Osteocyte (in vitro differentiated cells): Measurements from ENCODE around the gene VAV1. TPM values are rescaled to one million over a fixed set of nuclear protein-coding genes. Genes with fewer than 3 reads are reported as not detected.
"Not testable (repeated sequence)": the region's sequence is repeated elsewhere in the genome, so short reads cannot be mapped to it uniquely, and the experiment has no call there.

Source experiments
- DNase-seq: peaks from one replicate; pipeline ENCODE4 v3.0.0; 2021; ENCODE audit warnings: mixed read lengths; ENCODE audit not compliant: unreplicated experiment; ENCODE audit errors: extremely low spot score
- H3K27ac Mint-ChIP-seq: one replicate; pipeline ENCODE4 v1.8.0; 2021; ENCODE audit warnings: mild to moderate bottlenecking, mixed read lengths; ENCODE audit not compliant: unreplicated experiment
- H3K27me3 Mint-ChIP-seq: one replicate; pipeline ENCODE4 v1.8.0; 2021; ENCODE audit warnings: mixed read lengths; ENCODE audit not compliant: unreplicated experiment
- H3K36me3 Mint-ChIP-seq: one replicate; pipeline ENCODE4 v1.8.0; 2021; ENCODE audit warnings: mixed read lengths; ENCODE audit not compliant: unreplicated experiment
- H3K4me1 Mint-ChIP-seq: one replicate; pipeline ENCODE4 v1.8.0; 2021; ENCODE audit warnings: mixed read lengths; ENCODE audit not compliant: unreplicated experiment
- H3K4me3 Mint-ChIP-seq: one replicate; pipeline ENCODE4 v1.8.0; 2021; ENCODE audit warnings: mild to moderate bottlenecking, moderate library complexity, mixed read lengths; ENCODE audit not compliant: unreplicated experiment
- H3K9me3 Mint-ChIP-seq: one replicate; pipeline ENCODE4 v1.8.0; 2021; ENCODE audit warnings: mixed read lengths; ENCODE audit not compliant: unreplicated experiment
- total RNA-seq: library from RNA; stranded (reverse); gene quantifications from 2 replicates; pipeline ENCODE4 v1.2.1, GENCODE V29; 2021
- TF ChIP-seq, protein P1 (sequence below): fragments of 200-600 bp; sonication (generic); IDR thresholded peaks from 2 replicates; pipeline ENCODE4 v1.5.0; 2021; ENCODE audit warnings: antibody characterized with exemption, mild to moderate bottlenecking, moderate library complexity

The VAV1 gene
- total RNA-seq, 1 donor from 2014 or later: not detected

DNA sequence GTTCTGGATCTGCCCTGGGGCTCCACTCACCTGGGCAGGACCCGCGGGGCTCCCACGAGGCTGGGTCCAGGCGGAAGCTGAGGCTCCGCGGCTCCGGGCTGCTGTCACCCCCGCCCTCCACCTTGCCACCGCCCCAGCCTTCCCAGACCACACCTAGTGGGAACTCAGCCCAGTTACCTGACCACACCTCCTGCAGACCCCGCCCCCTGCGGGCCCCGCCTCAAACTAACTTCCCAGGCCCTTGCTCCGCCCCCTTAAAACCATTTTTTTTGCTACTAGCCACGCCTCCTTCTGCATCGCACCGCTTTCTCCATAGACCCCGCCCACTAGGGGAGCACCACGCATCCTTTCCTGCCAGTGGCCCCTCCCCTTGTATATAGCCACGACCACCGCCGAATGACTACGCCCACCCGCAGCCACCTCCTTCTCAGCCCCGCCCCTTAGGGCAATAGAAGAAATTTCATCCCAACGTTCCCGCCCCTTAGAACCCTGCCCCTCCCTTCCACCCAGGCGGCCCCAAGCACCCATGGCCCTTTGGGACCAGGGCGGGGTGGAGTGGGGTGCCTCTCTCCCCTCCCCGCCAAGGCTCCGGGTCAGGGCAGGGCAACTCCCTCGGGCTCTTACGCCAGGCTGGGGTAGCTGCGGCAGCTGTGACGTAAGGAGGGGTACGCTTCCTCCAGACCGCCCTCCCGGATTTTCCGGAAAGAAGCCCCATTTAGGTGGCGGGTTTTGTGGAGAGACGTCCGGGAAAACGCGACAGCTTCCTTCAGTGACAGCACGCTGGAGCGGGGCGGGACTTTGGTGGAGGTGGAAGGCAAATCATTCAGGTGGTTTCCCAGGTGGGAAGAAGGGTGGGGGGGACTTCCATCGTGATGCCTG lies 4.9 kb upstream of the VAV1 start, which contains the start of gene SH2D3A:
SH2D3A (minus strand) TSS at position 79 of the 879 bp plus-strand sequence. CDS start 3,687 bp downstream, outside the sequence.
- peak within 1 kb of the TSS; percentile 58 for H3K4me3 Mint-ChIP-seq
- DNase-seq: no peak
- TF ChIP-seq, protein P1, sequence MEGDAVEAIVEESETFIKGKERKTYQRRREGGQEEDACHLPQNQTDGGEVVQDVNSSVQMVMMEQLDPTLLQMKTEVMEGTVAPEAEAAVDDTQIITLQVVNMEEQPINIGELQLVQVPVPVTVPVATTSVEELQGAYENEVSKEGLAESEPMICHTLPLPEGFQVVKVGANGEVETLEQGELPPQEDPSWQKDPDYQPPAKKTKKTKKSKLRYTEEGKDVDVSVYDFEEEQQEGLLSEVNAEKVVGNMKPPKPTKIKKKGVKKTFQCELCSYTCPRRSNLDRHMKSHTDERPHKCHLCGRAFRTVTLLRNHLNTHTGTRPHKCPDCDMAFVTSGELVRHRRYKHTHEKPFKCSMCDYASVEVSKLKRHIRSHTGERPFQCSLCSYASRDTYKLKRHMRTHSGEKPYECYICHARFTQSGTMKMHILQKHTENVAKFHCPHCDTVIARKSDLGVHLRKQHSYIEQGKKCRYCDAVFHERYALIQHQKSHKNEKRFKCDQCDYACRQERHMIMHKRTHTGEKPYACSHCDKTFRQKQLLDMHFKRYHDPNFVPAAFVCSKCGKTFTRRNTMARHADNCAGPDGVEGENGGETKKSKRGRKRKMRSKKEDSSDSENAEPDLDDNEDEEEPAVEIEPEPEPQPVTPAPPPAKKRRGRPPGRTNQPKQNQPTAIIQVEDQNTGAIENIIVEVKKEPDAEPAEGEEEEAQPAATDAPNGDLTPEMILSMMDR: no peak
- no peaks in the 10 kb centered on the region for H3K9me3 Mint-ChIP-seq
- H3K36me3 Mint-ChIP-seq: no peaks in the 10 kb centered on the region
- peaks cover 16% of the 10 kb centered on the region for H3K27me3 Mint-ChIP-seq
- no peak within 1 kb of the TSS for H3K27ac Mint-ChIP-seq
- peaks cover 21% of the 10 kb centered on the region for H3K4me1 Mint-ChIP-seq

DNA sequence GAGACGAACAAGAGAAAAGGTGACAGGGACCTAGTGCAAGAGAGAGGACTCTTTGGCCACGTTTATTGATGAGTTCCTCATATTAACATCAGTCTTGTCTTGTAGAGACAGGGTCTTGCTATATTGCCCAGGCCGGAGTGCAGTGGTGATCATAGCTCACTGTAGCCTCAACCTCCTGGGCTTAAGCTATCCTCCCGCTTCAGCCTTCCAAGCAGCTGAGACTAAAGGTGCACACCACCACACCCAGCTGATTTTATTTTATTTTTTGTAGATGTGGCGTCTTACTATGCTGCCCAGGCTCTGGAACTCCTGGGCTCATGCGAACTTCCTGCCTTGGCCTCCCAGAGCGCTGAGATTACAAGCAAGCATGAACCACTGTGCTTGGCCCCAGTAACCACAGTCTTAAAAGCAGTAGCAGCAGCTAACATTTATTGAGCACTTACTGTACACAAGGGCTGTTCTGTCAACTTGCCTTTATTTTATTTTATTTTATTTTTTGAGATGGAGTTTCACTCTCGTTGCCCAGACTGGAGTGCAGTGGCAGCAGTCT lies 4.2 kb upstream of the VAV1 start:
- peaks cover 21% of the 10 kb centered on the region for H3K4me1 Mint-ChIP-seq
- H3K4me3 Mint-ChIP-seq: no peak overlapping the region
- TF ChIP-seq, protein P1: no peak
- no peak for DNase-seq
- H3K27me3 Mint-ChIP-seq: peaks cover 16% of the 10 kb centered on the region
- H3K9me3 Mint-ChIP-seq: no peaks in the 10 kb centered on the region
- H3K27ac Mint-ChIP-seq: no peak overlapping the region
- H3K36me3 Mint-ChIP-seq: no peaks in the 10 kb centered on the region

DNA sequence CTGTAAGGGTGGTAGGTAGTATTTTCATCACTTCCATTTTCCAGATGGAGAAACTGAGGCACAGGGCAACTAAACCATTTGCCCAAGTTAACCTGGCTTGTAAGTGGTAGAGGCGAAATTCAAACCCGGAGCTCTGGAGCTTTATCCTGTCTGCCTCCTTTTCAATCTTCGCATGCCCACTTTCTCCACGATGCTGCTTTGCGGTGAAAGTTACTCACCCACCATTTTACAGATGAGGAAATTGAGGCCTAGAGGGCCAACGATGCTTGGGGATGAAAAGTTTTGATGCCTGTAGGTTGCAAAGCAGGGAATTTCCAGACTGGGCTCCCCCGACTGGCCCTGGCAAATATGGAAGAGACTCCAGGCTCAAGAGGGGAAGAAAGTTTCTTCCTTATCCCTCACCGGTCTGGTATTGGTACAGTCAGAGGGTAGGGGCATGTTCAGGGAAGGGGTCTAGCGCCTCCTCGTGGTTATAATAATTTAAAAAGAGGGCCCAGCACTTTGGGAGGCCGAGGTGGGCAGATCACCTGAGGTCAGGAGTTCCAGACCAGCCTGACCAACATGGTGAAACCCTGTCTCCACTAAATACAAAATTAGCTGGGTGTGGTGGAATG lies 3.4 kb upstream of the VAV1 start:
- H3K27me3 Mint-ChIP-seq: peaks cover 16% of the 10 kb centered on the region
- H3K4me3 Mint-ChIP-seq: no peak overlapping the region
- DNase-seq: no peak

DNA sequence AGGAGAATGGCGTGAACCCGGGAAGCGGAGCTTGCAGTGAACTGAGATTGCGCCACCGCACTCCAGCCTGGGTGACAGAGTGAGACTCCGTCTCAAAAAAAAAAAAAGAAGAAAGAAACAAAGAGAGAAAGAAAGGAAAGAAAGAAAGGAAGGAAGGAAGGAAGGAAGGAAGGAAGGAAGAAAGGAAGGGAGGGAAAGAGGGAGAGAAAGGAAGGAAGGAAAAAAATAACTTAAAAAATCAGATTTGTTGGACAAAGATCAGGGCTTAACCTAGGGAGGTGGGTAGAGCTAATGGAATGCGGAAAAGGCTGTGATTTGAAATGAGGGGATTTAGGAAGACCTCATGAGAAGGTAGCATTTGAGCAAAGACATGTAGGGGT lies 870 bp upstream of the VAV1 start:
- H3K27me3 Mint-ChIP-seq, H3K36me3 Mint-ChIP-seq, DNase-seq, H3K9me3 Mint-ChIP-seq, H3K27ac Mint-ChIP-seq, H3K4me1 Mint-ChIP-seq, H3K4me3 Mint-ChIP-seq: not testable (repeated sequence)

More for the DNA sequence above, 3.4 kb upstream of the VAV1 start:
- H3K4me1 Mint-ChIP-seq: peaks cover 21% of the 10 kb centered on the region
- no peaks in the 10 kb centered on the region for H3K9me3 Mint-ChIP-seq
- TF ChIP-seq, protein P1: peak; percentile 51
- no peak overlapping the region for H3K27ac Mint-ChIP-seq
- H3K36me3 Mint-ChIP-seq: no peaks in the 10 kb centered on the region

DNA sequence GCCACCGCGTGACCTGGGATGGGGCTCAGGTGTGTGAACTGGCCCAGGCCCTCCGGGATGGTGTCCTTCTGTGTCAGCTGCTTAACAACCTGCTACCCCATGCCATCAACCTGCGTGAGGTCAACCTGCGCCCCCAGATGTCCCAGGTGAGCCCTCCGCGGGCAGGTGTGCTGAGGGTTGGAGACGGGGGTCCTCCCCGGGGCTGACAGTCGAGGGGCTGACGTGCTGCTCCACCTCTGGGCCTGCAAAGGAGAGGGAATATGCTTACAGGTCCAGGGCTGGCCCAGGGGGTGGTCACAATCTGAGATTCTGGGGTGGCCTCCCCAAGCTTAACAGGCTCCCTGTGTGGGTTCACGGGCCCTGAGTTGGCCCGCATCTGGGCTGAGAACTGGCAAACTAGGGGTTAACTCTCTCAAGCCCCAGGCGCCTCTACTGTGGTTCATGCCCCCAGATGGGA lies 386 bp downstream of the VAV1 start:
- TF ChIP-seq, protein P1: no peak
- Mint-ChIP-seq H3K9me3 (no peaks in the 10 kb centered on the region), H3K4me1 (no peaks in the 10 kb centered on the region), H3K4me3 (no peak overlapping the region), H3K36me3 (no peaks in the 10 kb centered on the region), H3K27ac (no peak overlapping the region), H3K27me3 (peaks cover 2% of the 10 kb centered on the region)
- DNase-seq: no peak
